Liver (tissue), 3 donors: Measurements from ENCODE around the gene PCDH9.

Experiments used
- ATF3 ChIP-seq: IDR thresholded peaks from 2 replicates; pipeline ENCODE4 v1.6.1; 2016; ENCODE audit warnings: antibody characterized with exemption
- CTCF ChIP-seq: fragments of 150-350 bp; IDR thresholded peaks from 2 replicates; pipeline ENCODE4 v1.5.1; 2017; ENCODE audit warnings: improper control_type of control experiment, low read depth, low read length; ENCODE audit not compliant: missing input control
- EGR1 ChIP-seq, 2 donors: IDR thresholded peaks; 2 replicates each; pipeline ENCODE4 v1.6.1; 2016 to 2018; ENCODE audit warnings: antibody characterized with exemption in 2 of 2, low read depth in 2 of 2
- FOXA2 ChIP-seq: IDR thresholded peaks from 2 replicates; pipeline ENCODE4 v1.6.1; 2016; ENCODE audit warnings: antibody characterized with exemption
- HNF4A ChIP-seq, 2 donors: conservative IDR thresholded peaks; 2 replicates each; pipeline ENCODE4 v1.6.1; 2016; ENCODE audit warnings: antibody characterized with exemption in 2 of 2, mild to moderate bottlenecking in 2 of 2
- JUND ChIP-seq, 2 donors: IDR thresholded peaks; 2 replicates each; pipeline ENCODE4 v1.6.1; 2016; ENCODE audit warnings: antibody characterized with exemption in 2 of 2
- NR2F2 ChIP-seq: IDR thresholded peaks from 2 replicates; pipeline ENCODE4 v1.6.1; 2016; ENCODE audit warnings: antibody characterized with exemption
- RAD21 ChIP-seq, 2 donors: IDR thresholded peaks; 2 replicates each; pipeline ENCODE4 v1.6.1; 2016; ENCODE audit warnings: antibody characterized with exemption in 2 of 2, mild to moderate bottlenecking in 2 of 2
- RXRA ChIP-seq, 2 donors: IDR thresholded peaks; 2 replicates each; pipeline ENCODE4 v1.6.1; 2017 to 2018; ENCODE audit warnings: antibody characterized with exemption in 2 of 2, mild to moderate bottlenecking in 1 of 2
- SP1 ChIP-seq: IDR thresholded peaks from 2 replicates; pipeline ENCODE4 v1.6.1; 2018; ENCODE audit warnings: antibody characterized with exemption, mild to moderate bottlenecking
- TAF1 ChIP-seq: conservative IDR thresholded peaks from 2 replicates; pipeline ENCODE4 v1.6.1; 2016; ENCODE audit warnings: antibody characterized with exemption, mild to moderate bottlenecking
- ZBTB33 ChIP-seq: IDR thresholded peaks from 2 replicates; pipeline ENCODE4 v1.6.1; 2016; ENCODE audit warnings: antibody characterized with exemption
- TF ChIP-seq, protein P1 (sequence below): IDR thresholded peaks from 2 replicates; pipeline ENCODE4 v1.6.1; 2016; ENCODE audit warnings: antibody characterized with exemption
- TF ChIP-seq, protein P2 (sequence below): IDR thresholded peaks from 2 replicates; pipeline ENCODE4 v1.6.1; 2016; ENCODE audit warnings: antibody characterized with exemption, mild to moderate bottlenecking
- donor health status: healthy.
- donor health status: healthy.

GRCh38 chr13:66369666-66370065 lies 860.5 kb downstream of the PCDH9 start:
- TF ChIP-seq TAF1: no peak
- no peak for TF ChIP-seq JUND (IDR thresholded peaks at IDR 0.05)
- no peak for TF ChIP-seq CTCF
- TF ChIP-seq ZBTB33: no peak
- TF ChIP-seq RAD21 (IDR thresholded peaks at IDR 0.05): no peak
- no peak for TF ChIP-seq SP1
- no peak for TF ChIP-seq RXRA (IDR thresholded peaks at IDR 0.05)
- TF ChIP-seq, protein P1, sequence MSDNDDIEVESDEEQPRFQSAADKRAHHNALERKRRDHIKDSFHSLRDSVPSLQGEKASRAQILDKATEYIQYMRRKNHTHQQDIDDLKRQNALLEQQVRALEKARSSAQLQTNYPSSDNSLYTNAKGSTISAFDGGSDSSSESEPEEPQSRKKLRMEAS: no peak
- TF ChIP-seq ATF3: no peak
- TF ChIP-seq, protein P2, sequence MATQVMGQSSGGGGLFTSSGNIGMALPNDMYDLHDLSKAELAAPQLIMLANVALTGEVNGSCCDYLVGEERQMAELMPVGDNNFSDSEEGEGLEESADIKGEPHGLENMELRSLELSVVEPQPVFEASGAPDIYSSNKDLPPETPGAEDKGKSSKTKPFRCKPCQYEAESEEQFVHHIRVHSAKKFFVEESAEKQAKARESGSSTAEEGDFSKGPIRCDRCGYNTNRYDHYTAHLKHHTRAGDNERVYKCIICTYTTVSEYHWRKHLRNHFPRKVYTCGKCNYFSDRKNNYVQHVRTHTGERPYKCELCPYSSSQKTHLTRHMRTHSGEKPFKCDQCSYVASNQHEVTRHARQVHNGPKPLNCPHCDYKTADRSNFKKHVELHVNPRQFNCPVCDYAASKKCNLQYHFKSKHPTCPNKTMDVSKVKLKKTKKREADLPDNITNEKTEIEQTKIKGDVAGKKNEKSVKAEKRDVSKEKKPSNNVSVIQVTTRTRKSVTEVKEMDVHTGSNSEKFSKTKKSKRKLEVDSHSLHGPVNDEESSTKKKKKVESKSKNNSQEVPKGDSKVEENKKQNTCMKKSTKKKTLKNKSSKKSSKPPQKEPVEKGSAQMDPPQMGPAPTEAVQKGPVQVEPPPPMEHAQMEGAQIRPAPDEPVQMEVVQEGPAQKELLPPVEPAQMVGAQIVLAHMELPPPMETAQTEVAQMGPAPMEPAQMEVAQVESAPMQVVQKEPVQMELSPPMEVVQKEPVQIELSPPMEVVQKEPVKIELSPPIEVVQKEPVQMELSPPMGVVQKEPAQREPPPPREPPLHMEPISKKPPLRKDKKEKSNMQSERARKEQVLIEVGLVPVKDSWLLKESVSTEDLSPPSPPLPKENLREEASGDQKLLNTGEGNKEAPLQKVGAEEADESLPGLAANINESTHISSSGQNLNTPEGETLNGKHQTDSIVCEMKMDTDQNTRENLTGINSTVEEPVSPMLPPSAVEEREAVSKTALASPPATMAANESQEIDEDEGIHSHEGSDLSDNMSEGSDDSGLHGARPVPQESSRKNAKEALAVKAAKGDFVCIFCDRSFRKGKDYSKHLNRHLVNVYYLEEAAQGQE: no peak
- no peak for TF ChIP-seq EGR1 (IDR thresholded peaks at IDR 0.05; ENCODE audit: low read depth in 2 of 2)
- no peak for TF ChIP-seq FOXA2
- TF ChIP-seq HNF4A (conservative IDR thresholded peaks at IDR 0.05): no peak
- TF ChIP-seq NR2F2: no peak
